ENCODE results near the gene EHBP1L1.
A peak's percentile ranks its signal among the peaks of the same experiment; 100 is the strongest.
"Not testable (repeated sequence)": the region's sequence is repeated elsewhere in the genome, so short reads cannot be mapped to it uniquely, and the experiment has no call there.

EHBP1L1 gene

DNA sequence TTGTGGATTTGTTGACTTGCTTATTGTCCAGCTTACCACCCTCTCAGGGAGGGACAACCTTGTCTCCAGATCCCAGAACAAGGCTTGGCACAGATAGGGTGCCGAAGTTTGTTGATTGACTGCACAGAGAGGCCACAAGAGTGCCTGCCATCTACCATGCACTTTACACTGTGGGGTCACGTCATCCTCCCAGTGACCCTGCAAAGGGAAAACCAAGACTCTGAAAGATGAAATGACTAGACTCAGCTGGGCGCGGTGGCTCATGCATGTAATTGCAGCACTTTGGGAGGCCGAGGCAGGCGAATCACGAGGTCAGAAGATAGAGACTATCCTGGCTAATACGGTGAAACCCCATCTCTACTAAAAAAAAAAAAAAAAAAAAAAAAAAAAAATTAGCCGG is 13.1 kb upstream of the EHBP1L1 start:
- no peak for DNase-seq

DNA sequence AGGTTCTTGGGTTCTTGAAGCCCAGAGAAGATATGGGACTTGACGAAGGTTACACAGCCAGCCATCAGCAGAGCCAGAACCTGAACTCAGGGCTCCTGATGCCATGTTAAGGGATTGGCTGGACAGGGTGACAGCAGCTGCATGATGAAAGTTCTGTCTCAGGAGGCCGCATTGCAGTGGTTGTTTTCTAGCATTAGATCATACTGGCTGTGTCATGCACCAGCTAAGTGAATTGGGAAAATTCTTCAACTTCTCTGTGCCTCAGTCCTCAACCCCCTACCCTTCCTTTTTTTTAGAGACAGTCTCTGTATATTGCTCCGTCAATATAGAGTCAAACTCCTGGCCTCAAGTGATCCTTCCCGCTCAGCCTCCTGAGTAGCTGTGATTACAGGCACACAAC is 12.3 kb upstream of the EHBP1L1 start:
- DNase-seq: no peak

DNA sequence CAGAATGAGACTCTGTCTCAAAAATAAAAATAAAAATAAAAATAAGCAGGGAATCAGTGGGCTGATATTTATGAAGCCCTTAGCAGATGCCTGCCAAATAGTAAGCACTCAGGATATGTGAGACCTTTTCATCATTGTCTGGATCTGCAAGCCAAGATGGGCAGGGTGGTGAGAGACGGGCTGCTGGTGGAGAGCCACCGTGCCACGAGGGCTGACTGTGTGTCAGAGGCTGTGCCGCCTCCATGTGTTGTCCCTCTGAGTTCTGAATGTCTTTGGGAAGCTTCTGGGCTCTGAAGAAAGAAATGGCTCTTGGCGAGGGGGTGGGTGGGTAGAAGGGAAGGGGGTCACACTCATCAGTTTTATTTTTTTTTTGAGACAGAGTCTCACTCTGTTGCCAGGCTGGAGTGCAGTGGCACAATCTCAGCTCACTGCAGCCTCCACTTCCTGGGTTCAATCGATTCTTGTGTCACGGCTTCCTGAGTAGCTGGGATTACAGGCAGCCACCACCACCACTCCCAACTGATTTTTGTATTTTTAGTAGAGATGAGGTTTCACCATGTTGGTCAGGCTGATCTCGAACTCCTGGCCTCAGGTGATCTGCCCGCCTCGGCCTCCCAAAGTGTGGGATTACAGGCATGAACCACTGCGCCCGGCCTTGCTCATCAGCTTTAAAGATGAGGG is 10.8 kb upstream of the EHBP1L1 start:
- not testable (repeated sequence) for DNase-seq

DNA sequence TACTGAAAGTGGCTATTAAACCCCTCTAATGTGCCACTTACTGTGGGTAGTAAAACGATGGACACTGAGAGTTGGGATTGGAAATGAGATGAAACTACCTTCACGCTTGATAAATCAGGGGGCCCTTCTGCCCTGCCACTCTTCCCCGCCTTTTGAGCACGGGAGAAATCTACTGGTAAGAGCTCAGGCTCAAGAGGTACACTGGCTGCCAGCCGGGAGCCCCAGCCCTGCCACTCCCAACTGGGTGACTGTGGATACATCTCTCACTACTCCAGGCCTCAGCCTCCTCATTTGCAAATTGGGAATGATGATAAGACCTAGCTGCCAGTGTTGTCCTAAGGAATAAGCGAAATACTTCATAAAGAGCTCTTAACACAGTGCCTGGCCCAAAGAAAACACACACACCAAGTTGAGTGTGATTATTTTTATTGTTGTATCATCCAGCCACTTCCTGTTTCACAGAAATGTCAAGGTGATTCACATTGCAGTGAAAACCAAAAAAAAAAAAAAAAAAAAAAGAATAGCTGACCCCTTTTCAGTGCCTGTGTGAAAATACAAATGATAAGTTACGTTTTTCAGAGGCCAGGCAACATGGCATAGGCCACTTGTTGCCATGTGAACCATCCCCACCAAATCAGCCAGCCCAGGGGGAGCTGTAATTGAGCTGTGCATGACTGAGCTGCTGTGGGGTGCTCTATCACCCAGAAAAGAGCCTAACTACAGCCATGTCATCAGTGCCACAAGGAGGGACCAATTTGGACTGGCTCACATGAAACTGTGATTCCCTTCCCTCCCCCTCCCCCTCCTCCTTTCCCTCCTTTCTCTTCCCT is 10.0 kb upstream of the EHBP1L1 start:
- no peak for DNase-seq

DNA sequence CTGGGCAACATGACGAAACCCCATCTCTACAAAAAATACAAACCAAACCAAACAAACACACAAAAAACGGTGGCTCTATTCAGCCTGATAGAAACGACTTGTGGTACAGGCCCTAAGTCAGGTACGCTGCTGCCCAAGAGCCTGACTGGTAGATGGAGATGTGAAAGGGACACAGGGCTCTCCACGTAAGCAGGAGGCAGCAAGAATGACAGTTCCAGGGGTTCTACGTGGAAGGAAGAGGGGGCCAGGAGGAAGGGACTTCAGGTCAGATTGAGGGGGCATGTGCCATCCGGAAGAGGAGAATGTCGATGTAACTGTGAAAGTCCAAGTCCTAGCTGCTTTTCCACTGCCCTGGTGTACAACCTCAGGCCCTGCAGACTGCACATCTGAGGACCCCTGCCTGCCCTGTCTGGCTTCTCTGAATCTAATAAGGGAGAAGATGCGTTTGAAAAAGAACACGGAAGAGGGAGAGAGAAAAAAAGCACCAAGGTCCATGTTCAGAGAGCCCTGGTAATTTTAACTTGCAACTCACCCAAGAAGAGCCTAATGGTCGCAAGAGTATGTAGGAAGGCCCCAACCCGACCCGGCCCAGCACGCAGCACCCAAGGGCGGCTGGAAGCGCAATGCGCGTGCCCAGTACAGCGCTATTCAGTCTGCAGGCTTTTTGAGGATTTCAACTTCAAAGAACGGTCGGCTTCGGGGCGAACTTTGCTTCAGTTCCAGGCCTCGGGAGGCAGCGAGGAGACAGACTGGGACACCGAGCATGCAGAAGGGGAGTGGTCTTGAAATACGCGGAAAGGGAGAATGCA is 6.5 kb upstream of the EHBP1L1 start:
- DNase-seq: no peak

DNA sequence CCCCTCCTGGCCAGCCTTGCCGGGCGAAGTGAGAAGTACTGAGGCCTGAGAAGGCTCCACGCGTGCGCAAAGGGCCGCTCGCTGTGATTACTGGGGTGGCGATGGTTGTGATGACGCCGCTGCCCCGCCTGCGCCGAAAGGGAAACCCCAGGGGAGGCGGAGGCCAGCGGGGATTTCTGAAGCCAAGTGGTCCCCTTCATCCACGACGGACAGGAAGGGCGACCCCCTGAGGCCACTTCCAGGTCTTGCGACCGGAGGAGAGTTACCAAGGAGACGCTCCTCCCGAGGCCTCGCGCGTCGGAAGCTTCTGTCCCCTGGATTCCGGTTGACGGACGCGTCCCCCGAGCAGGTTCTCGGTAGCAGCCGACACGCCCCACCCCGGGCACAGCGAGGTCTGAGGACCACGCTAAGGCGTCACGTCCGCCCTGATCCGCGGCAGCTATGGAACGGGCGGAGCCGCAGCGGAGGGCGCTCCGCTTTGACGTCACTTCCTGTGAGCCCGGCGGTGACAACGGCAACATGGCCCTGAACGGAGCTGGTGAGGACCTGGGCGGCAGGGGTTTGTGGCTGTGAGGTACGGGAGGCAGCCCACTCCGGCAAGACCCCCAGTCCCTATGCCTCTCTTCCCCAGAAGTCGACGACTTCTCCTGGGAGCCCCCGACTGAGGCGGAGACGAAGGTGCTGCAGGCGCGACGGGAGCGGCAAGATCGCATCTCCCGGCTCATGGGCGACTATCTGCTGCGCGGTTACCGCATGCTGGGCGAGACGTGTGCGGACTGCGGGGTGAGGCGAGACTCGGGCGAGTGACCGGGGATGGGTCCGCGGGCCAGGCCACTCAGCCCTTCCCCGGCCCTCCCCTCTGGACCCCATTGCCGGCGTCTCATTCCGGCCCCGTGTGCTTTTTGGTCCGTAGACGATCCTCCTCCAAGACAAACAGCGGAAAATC is 5.6 kb upstream of the EHBP1L1 start, which contains the start of gene ZNRD2:
ZNRD2 (plus strand) TSS at position 505 of the 946 bp plus-strand sequence; CDS start at position 520, 15 bp downstream.
- DNase-seq: peak; percentile 95 to 97

DNA sequence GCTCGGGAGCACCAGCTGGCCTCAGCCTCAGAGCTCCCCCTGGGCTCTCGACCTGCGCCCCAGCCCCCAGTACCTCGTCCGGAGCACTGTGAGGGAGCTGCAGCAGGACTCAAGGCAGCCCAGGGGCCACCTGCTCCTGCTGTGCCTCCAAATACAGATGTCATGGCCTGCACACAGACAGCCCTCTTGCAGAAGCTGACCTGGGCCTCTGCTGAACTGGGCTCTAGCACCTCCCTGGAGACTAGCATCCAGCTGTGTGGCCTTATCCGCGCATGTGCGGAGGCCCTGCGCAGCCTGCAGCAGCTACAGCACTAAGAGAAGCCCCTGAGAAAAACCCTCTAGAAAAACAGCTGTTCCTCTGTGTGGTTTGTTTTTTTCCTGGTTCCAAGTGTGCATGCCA is 4.4 kb upstream of the EHBP1L1 start:
- no peak for DNase-seq

DNA sequence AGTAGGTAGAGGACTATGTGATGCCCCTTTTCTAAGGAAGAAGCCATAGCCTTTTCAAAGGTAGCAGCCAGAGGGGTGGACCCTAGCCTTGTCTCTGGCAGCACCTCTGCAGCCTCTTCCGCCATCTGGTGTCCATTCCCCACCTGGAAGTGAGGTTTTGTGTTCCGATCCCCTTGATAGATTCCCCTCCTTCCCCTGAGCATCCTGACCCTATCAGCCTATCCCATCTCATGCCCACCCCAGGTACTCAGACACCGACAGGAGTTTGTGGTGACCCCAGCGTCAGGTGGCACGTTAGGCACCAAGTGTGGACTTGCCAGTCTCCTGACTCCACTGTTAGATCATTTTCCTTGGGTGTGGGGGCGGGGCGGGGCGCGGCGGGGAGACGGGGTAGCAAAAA is 3.9 kb upstream of the EHBP1L1 start:
- DNase-seq: peak; percentile 39 to 67

DNA sequence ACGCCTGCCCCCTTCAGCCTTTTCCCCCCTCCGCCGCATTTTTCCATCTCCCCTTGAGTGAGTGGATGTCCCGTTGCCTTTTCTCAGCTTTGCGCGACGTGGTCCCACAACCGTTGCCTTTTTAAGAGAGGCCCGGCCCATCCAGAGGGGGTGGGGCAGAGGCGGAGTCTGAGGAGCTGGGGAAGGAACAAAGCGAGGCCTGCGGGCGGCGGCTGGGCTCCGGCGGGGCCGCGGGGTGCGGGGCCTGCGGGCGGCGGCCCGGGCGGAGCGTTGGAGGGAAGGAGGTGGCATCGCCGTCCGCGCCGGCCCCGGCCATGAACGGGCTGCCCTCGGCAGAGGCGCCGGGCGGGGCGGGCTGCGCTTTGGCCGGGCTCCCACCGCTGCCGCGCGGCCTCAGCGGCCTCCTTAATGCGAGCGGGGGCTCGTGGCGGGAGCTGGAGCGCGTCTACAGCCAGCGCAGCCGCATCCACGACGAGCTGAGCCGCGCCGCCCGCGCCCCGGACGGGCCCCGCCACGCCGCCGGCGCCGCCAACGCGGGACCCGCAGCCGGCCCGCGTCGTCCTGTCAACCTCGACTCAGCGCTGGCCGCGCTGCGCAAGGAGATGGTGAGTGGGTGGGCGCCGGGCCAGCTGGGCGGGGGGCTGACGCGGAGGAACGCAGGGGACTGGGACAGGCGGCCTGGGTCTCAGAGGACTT is 3.3 kb upstream of the EHBP1L1 start, which contains the start of gene FAM89B:
FAM89B (plus strand) TSS at position 183 of the 696 bp plus-strand sequence; CDS start at position 315, 132 bp downstream.
- DNase-seq: peak; percentile 76

DNA sequence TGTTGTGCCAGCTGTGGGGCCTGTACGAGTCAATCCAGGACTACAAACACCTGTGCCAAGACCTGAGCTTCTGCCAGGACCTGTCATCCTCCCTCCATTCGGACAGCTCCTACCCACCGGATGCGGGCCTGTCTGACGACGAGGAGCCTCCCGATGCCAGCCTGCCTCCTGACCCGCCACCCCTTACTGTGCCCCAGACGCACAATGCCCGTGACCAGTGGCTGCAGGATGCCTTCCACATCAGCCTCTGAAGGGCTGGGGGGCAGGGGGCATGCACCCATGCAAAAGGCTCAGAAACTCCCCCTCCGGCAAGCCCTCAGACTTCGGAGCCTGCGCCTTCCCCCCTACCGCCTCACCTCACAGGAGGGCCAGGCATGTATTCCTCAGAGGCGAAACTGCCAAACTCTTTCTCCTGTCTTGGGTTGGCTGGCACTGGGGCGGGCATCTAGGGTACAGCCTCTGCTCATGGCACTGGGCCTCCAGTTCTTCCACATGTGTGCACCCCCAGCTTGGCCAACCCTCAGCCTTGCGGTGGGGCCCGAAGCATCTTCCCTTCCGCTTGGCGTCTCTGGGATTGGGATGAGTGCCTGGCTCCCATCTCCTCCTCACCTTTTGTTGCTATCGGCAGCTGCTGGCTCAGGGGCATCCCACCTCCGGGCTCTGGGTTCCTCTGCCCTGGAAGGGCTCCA is 2.3 kb upstream of the EHBP1L1 start:
- peak in 1 of 2 experiments; percentile 47 for DNase-seq

DNA sequence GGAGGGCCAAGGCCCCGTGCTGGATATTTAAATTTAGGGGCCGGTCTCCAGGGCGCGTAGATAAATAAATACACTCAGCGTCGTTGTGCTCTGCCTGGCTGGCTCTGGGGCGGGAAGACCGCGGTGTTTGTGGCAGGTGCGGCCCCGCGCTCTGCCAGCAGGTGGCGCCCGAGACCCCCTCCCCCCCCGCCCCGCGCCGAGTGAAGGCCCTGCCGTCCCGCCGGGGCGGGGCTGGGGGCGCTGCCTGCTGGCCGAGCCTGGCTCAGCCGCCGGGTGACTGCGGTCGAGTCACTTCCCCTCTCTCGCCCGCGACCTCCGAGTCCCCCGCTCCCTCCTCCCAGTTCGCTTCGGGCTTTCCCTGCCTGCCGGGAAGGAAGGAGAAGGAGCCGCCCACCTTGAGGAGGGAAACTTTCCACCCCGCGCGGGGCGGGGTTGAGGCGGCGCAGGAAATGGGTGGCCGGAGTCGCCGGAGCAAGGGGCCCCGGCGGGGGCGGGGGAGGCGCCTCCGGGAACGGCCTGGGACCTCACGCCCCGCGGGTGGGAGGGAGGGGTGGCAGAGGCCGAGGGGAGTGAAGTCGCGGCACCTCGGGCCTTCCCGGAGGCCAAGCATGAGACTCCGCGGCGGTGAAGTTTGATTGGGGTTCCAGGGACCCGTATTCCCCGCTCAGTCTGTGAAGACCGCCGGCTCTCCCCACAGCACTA is 1.6 kb upstream of the EHBP1L1 start:
- peak; percentile 63 to 77 for DNase-seq

DNA sequence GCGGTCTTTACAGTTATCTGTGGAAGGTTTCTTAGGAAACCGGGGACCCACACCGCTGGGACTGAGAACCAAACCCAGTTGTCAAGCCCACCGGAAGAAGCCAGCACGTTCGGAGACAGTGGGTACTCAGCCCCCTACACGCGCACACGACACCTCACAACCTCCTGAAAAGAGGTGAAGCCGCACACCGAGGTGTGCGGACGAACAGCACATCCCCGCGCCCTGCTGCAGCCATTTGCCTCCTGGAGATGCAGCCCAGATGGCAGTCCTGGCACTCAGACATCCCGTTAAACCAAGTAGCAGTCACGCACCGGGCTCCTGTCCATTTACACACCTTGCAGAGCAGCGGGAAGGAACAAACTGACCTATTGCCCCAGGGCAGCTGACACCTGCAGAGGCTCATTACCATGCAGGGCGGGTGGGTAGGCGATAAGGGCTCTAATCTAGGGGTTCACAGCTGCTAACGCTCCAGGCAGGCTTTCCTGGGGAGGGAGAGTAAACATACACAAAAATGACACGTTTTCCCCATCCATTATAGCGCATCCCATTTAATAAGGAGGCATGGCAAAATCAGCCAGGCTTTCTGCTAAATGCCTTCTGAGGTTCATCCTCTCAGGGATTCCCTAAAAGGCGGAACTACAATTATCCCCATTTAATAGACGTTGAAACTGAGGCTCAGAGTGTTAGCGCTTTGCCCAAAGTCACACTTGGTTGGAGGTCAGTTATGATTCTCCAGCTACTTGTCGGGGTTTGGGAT is 864 bp upstream of the EHBP1L1 start:
- peak; percentile 70 to 91 for DNase-seq

DNA sequence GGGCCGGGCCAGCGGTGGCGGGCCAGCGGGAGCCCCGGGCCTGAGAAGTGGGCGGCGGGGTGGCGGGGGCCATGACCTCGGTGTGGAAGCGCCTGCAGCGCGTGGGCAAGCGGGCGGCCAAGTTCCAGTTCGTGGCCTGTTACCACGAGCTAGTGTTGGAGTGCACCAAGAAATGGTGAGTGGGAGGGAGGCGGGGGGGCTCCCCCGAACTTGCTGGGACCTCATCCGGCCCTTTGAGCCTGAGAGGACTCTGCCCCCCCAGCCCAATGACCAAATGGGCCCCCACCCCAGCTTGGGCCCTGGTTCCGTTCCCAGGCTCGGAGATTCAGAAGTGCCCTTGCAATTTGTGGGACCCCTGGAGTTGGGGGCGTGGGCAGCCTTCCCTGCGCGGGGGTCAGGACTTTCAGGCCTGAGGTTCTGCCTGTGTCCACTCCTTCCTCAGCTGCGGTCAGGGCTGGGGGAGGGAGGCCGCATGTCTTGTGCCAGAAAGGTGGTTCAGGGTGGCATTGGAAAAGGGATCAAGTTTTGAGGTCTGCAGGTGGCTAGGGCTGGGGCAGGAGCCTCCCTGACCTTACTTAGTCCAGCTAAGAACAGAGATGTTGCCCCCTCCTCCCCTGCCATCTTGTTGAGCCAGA is 496 bp downstream of the EHBP1L1 start:
- DNase-seq: no peak

DNA sequence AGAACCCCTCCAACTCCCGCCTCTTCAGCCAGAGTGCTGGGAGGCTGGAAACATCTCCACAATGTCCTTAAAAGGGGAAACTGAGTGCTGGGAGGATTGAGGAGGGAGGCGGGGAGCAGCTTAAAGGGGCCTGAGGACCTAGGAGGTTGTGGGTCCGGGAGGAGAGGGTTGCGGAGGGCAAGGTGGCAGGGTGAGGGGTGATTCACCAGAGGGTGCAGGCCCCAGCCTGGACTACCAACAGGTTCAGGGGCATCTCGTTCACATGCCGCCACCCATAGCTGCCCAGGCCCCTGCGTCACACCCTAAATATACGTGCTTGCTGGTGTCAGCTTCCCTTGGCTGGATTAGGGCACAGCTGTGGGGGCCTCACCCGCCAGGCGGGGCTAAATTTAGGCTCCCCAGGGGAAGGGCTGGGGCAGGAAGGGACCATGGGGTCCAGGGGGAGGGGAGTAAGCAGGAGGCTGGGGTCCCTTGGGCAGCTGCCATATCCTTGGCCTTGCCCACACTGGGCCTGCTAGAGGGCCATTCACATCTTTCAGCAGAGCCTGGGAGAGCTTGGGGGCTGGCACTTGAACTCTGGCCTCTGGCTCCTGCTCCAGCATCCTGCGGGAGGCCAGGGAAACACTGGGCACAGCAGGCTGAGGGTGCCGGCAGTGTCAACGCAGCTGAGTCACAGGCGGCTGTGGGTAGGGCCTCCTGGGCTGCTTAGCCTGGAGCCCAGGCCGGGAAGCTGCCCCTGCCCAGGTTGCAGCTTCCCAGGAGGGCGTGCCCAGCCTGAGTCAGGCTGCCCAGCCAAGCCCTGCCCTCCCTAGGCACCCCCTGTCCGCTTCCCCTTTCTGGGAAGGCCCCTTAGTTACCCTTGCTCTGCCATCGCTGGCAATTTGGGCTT is 1.3 kb downstream of the EHBP1L1 start:
- no peak for DNase-seq

DNA sequence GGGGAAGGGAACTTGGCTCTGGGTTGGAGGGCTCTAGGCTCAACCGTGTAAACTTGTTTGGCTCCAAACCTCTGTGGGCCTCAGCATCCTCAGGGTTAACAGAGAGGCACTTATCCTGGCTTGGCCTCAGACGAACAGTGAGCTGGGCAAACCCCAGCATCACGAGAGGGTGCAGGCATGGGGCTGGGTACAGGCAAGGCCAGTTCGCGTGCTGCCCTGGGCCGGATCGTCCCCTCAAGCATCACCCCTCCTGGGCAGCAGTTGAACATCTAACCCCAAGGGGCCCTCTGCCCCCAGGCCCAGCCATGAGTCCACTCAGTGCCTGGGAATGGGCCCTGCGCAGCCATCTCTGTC is 1.9 kb downstream of the EHBP1L1 start:
- DNase-seq: no peak

DNA sequence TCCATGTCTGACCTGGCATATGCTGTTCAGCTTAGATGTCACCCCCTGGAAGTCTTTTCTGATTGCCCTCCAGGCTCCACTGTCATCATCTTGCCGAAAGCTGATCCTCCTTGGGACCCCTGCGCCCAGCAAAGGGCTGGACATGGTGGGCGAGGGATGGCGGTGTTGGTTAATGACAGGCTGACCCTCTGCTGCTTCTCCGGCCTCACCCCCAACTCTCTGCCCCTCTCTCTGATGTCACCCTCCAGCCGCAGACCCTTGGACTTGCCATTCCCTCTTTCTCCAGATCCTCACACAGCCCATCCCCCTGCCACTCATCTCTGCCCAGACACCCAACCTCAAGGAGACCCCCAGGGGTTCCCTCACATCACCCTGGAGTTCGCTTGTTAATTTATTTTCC is 2.3 kb downstream of the EHBP1L1 start:
- DNase-seq: no peak

DNA sequence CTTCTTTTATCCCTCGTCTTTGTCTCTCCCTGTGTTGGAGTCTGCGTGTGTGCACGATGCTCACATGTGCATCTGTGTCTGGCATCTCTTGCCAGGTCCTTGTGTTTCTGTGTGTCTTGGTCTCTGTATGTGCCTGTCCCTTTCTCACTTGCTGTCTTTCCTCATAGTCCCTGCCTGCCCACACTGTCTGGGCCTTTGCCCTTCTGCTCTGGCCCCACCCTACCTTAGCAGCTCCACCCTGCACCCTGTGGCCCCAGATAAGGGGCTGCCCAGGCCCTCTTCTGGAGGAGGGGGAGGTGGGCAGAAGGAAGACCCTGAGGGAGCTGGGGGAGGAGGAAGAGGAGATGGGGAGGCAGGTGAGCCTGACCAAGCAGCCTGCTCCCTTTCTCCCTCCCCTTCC is 2.8 kb downstream of the EHBP1L1 start:
- no peak for DNase-seq

DNA sequence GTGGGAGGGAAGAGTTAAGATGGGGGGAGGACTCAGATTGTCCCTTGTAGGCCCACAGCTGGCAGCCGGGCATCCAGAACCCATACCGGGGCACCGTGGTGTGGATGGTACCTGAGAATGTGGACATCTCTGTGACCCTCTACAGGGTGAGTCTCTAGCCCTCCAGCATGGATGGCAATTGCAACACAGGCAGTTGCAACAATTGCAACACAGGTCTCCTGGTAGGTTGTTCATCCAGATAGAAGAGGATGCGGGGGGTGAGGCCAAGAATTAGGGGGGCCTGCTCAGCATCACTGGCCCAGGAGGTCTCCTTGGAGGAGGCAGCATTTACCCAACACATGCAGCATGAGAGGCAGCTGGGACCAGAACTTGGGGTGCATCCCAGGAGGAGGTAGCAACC is 3.4 kb downstream of the EHBP1L1 start:
- no peak for DNase-seq
